CD14-positive monocyte (primary cell): ENCODE results near the gene LBX2. TPM values are rescaled to one million over a fixed set of nuclear protein-coding genes. Genes with fewer than 3 reads are reported as not detected.
A peak's percentile ranks its signal among the peaks of the same experiment; 100 is the strongest.

Experiments
- DNase-seq, 3 donors: peaks; one replicate each; pipeline ENCODE4 v3.0.0-alpha.2; 2011 to 2022
- H2AFZ ChIP-seq: 2 replicates; pipeline ENCODE4 v1.6.0; 2012; ENCODE audit warnings: mild to moderate bottlenecking, low read depth, low read length, inconsistent platforms; ENCODE audit not compliant: insufficient read depth, poor library complexity, severe bottlenecking
- H3K27ac ChIP-seq, 2 donors: 1 replicate in 1 of 2; 2 replicates in 1 of 2; pipeline ENCODE4 v1.5.1; 2012 to 2013; ENCODE audit warnings: low read length in 2 of 2, control low read depth in 1 of 2, inconsistent platforms in 1 of 2, low read depth in 1 of 2, mild to moderate bottlenecking in 1 of 2
- H3K27me3 ChIP-seq, 2 donors: one replicate each; pipeline versions ENCODE4 v1.6.0 to v1.6.1; 2011 to 2013; ENCODE audit warnings: low read length in 2 of 2; ENCODE audit not compliant: control insufficient read depth in 2 of 2, insufficient read depth in 2 of 2
- H3K36me3 ChIP-seq, 2 donors: replicated peaks in 1 of 2; 1 replicate in 1 of 2; 2 replicates in 1 of 2; pipeline versions ENCODE4 v1.5.1 to v1.6.1; 2012 to 2013; ENCODE audit warnings: low read length in 2 of 2, control low read depth in 1 of 2, inconsistent platforms in 1 of 2, mild to moderate bottlenecking in 1 of 2; ENCODE audit not compliant: insufficient read depth in 2 of 2, control insufficient read depth in 1 of 2
- H3K4me1 ChIP-seq, 2 donors: 1 replicate in 1 of 2; 2 replicates in 1 of 2; pipeline versions ENCODE4 v1.5.1 to v1.6.1; 2012 to 2013; ENCODE audit warnings: low read length in 2 of 2, control low read depth in 1 of 2, inconsistent platforms in 1 of 2, mild to moderate bottlenecking in 1 of 2, moderate library complexity in 1 of 2; ENCODE audit not compliant: insufficient read depth in 2 of 2, control insufficient read depth in 1 of 2
- H3K4me2 ChIP-seq: replicated peaks from 2 replicates; pipeline ENCODE3; 2012; ENCODE audit warnings: low read length, moderate library complexity, mild to moderate bottlenecking; ENCODE audit not compliant: poor library complexity, severe bottlenecking; ENCODE audit errors: extremely low read depth
- H3K4me3 ChIP-seq, 3 experiments: fragments of 200-600 bp in 1 of 3; sonication (generic) in 1 of 3; replicated peaks in 1 of 3; 1 replicate in 2 of 3; 2 replicates in 1 of 3; pipeline ENCODE4 v1.5.1; 2011 to 2013; ENCODE audit warnings: low read length in 3 of 3, mild to moderate bottlenecking in 3 of 3, control low read depth in 2 of 3, low read depth in 2 of 3, inconsistent platforms in 1 of 3, moderate library complexity in 1 of 3
- H3K79me2 ChIP-seq: 2 replicates; pipeline ENCODE4 v1.6.0; 2012; ENCODE audit warnings: mild to moderate bottlenecking, control low read depth, inconsistent platforms, low read length, moderate library complexity; ENCODE audit not compliant: insufficient read depth
- H3K9ac ChIP-seq: 2 replicates; pipeline ENCODE4 v1.6.0; 2017; ENCODE audit warnings: low read length, mild to moderate bottlenecking; ENCODE audit not compliant: insufficient read depth, poor library complexity, severe bottlenecking
- H3K9me3 ChIP-seq, 2 donors: replicated peaks in 1 of 2; 1 replicate in 1 of 2; 2 replicates in 1 of 2; pipeline versions ENCODE4 v1.5.1 to v1.6.1; 2012 to 2013; ENCODE audit warnings: low read length in 2 of 2, control low read depth in 1 of 2; ENCODE audit not compliant: control insufficient read depth in 1 of 2, insufficient read depth in 1 of 2
- H4K20me1 ChIP-seq: 2 replicates; pipeline ENCODE4 v1.6.0; 2012; ENCODE audit warnings: mild to moderate bottlenecking, low read length, control low read depth, moderate library complexity; ENCODE audit not compliant: insufficient read depth
- H3K27ac Mint-ChIP-seq, 7 donors: one replicate each; pipeline ENCODE4 v1.8.0; 2020; ENCODE audit warnings: mild to moderate bottlenecking in 7 of 7, mixed read lengths in 7 of 7, moderate library complexity in 6 of 7, inconsistent platforms in 2 of 7
- H3K27me3 Mint-ChIP-seq, 3 donors: one replicate each; pipeline ENCODE4 v1.8.0; 2021 to 2022; ENCODE audit warnings: low read depth in 3 of 3, mild to moderate bottlenecking in 3 of 3, mixed read lengths in 3 of 3, moderate library complexity in 3 of 3, inconsistent platforms in 1 of 3
- H3K36me3 Mint-ChIP-seq, 2 donors: one replicate each; pipeline ENCODE4 v1.8.0; 2020; ENCODE audit warnings: mixed read lengths in 2 of 2, inconsistent platforms in 1 of 2, mild to moderate bottlenecking in 1 of 2
- H3K4me1 Mint-ChIP-seq: one replicate; pipeline ENCODE4 v1.8.0; 2020; ENCODE audit warnings: mild to moderate bottlenecking, mixed read lengths
- H3K4me3 Mint-ChIP-seq, 2 donors: one replicate each; pipeline ENCODE4 v1.8.0; 2020; ENCODE audit warnings: mild to moderate bottlenecking in 2 of 2, mixed read lengths in 2 of 2, moderate library complexity in 1 of 2
- H3K9me3 Mint-ChIP-seq, 7 donors: one replicate each; pipeline ENCODE4 v1.8.0; 2020 to 2022; ENCODE audit warnings: mixed read lengths in 7 of 7, mild to moderate bottlenecking in 6 of 7, moderate library complexity in 6 of 7, inconsistent platforms in 2 of 7
- WGBS: methylation state at CpG from one replicate; pipeline ENCODE4 v1.1.5; 2013; ENCODE audit warnings: missing lambda C conversion rate; ENCODE audit not compliant: insufficient coverage; 5-methylcytosine and 5-hydroxymethylcytosine counted together
- intact Hi-C, 2 donors: fragments of 100-400 bp; cut with micrococcal nuclease; formaldehyde crosslinking; loops; one replicate each; pipeline versions ENCODE4 v1.15.0 to v1.15.1; 2023
- polyA plus RNA-seq, 3 donors: library from polyadenylated mRNA; depleted of rRNA in 1 of 3; unstranded in 2 of 3; stranded (reverse) in 1 of 3; fragments of 300-500 nt in 2 of 3; fragments of >200 nt in 1 of 3; fragmentation: Illumina TruSeq in 2 of 3; gene quantifications; 1 replicate in 2 of 3; 2 replicates in 1 of 3; pipeline ENCODE4 v1.2.3, GENCODE V29; 2012 to 2021
- TF ChIP-seq, protein P1 (sequence below): fragments of 200-600 bp; IDR thresholded peaks from one replicate; pipeline ENCODE4 v1.8.0; 2022; ENCODE audit warnings: antibody characterized with exemption, mild to moderate bottlenecking

The LBX2 gene
- polyA plus RNA-seq, 3 donors, result 0.46 to 0.76 TPM; not detected in 1

DNA sequence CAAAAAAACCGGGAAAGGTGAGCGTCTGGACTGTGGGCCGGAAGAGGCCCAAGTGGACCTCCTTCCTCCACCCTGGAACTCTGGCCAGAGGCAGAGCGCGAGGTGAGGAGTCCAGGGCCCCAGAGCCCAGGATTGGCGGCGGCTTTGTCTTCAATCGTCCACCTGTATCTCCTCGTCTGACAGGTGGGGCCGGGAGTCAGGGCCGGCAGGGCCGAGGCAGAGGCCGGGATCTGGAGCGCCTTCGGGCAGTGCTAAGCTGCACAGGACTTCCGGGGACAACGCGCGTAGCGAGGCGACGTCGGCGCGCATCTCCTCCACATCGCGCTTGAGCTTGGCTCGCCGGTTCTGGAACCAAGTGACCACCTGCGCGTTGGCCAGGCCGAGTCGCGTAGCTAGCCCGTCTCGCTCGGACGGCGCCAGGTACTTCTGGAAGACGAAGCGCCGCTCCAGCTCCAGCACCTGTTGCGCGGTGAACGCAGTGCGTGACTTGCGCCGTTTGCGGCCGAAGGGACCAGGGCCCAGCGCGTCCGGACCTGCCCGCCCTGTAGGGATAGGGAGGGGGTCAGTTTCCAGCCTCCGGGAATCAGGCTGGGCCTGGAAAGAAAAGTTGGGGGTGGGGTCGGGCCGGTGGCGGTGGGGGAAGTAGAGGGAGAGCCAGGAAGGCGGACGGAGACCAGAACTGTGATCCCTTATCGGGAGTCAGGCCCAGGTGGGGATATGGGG lies 1.5 kb downstream of the LBX2 start:
- Mint-ChIP-seq H3K27me3 (peaks cover 62 to 74% (median 65%) of the 10 kb centered on the region in 3 donors), H3K36me3 (peaks cover 45 to 52% of the 10 kb centered on the region in 2 donors), H3K4me3 (peak overlapping the region; percentile 76 to 97), H3K4me1 (peaks cover 38% of the 10 kb centered on the region), H3K9me3 (peaks cover 0 to 27% (median 4%) of the 10 kb centered on the region in 7 donors), H3K27ac (peak overlapping the region in 1 of 7 donors; percentile 24)
- peaks cover 0 to 20% of the 10 kb centered on the region in 2 donors for H3K9me3 ChIP-seq
- H3K9ac ChIP-seq, result peak overlapping the region; percentile 56
- H4K20me1 ChIP-seq, result no peaks in the 10 kb centered on the region
- WGBS, result 4% methylated on average over 60 of the region's 61 CpGs
- no peak for DNase-seq
- H3K36me3 ChIP-seq, result peaks cover 13 to 18% of the 10 kb centered on the region in 2 donors
- no peaks in the 10 kb centered on the region for H3K79me2 ChIP-seq
- peak overlapping the region; percentile 90 for H2AFZ ChIP-seq
- intact Hi-C loops, result no loop called here
- H3K27ac ChIP-seq, result no peak overlapping the region
- peak overlapping the region; percentile 29 to 79 (median 35) for H3K4me3 ChIP-seq
- H3K4me2 ChIP-seq, result peak overlapping the region; percentile 87
- H3K27me3 ChIP-seq, result peaks cover 51 to 66% of the 10 kb centered on the region in 2 donors
- H3K4me1 ChIP-seq, result peaks cover 36 to 38% of the 10 kb centered on the region in 2 donors
- TF ChIP-seq, protein P1, sequence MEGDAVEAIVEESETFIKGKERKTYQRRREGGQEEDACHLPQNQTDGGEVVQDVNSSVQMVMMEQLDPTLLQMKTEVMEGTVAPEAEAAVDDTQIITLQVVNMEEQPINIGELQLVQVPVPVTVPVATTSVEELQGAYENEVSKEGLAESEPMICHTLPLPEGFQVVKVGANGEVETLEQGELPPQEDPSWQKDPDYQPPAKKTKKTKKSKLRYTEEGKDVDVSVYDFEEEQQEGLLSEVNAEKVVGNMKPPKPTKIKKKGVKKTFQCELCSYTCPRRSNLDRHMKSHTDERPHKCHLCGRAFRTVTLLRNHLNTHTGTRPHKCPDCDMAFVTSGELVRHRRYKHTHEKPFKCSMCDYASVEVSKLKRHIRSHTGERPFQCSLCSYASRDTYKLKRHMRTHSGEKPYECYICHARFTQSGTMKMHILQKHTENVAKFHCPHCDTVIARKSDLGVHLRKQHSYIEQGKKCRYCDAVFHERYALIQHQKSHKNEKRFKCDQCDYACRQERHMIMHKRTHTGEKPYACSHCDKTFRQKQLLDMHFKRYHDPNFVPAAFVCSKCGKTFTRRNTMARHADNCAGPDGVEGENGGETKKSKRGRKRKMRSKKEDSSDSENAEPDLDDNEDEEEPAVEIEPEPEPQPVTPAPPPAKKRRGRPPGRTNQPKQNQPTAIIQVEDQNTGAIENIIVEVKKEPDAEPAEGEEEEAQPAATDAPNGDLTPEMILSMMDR, result no peak

DNA sequence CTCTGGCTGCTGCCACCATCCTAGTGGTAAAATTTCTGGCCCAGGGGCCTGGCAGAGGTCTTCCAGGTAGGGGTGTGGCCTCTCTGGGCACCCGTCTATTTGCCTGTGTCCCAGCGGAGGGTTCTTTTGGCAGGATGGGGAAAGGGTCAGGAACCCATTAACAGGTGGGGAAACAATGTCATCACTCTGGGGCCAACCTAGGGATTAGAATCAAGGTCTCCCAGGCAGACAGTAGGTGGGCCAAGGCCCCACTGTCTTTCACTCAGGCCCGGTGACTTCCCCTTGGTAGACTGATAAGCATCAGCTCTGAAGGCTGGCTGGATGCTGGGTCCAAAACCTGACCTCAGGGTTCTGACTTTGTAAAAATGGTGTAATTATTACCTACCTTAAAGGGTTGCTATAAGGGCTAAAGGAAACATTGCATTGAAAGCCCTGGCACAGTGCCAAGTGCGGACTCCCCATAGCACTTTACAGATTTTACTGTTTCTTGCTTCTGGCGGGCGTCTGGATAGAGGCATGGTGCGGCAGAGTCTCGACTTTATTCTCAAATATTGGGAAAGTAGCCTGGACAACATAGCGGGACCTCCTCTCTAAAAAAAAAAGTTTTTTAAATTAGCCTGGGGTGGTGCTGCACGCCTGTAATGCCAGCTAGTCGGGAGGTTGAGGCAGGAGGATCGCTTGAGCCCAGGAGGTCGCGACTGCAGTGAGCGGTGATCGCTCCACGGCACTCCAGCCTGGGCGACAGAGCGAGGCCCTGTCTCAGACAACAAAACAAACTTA lies 2.2 kb downstream of the LBX2 start:
- H3K4me3 Mint-ChIP-seq, result peak overlapping the region; percentile 76 to 97
- peaks cover 57 to 68% (median 64%) of the 10 kb centered on the region in 3 donors for H3K27me3 Mint-ChIP-seq
- Histone ChIP-seq H3K9me3 (peaks cover 0 to 20% of the 10 kb centered on the region in 2 donors), H3K27ac (no peak overlapping the region), H3K79me2 (no peaks in the 10 kb centered on the region), H3K27me3 (peaks cover 51 to 63% of the 10 kb centered on the region in 2 donors), H3K4me1 (peaks cover 30 to 31% of the 10 kb centered on the region in 2 donors), H4K20me1 (no peaks in the 10 kb centered on the region), H3K9ac (no peak overlapping the region), H2AFZ (peak overlapping the region; percentile 90), H3K36me3 (peaks cover 20 to 25% of the 10 kb centered on the region in 2 donors), H3K4me3 (peak overlapping the region in 1 of 3 experiments; percentile 79), H3K4me2 (peak overlapping the region; percentile 87)
- no peak for DNase-seq
- intact Hi-C loops, result no loop called here
- WGBS, result 83% methylated on average over 5 of the region's 19 CpGs
- H3K27ac Mint-ChIP-seq, result peak overlapping the region in 1 of 7 donors; percentile 24
- TF ChIP-seq, protein P1, result no peak
- H3K4me1 Mint-ChIP-seq, result peaks cover 32% of the 10 kb centered on the region
- peaks cover 52 to 60% of the 10 kb centered on the region in 2 donors for H3K36me3 Mint-ChIP-seq
- H3K9me3 Mint-ChIP-seq, result peaks cover 0 to 27% (median 4%) of the 10 kb centered on the region in 7 donors
